Measurements from ENCODE around the gene OSBP2.
"Not testable (repeated sequence)": the region's sequence is repeated elsewhere in the genome, so short reads cannot be mapped to it uniquely, and the experiment has no call there.

- not testable (repeated sequence) for TF ChIP-seq EZH2 (IDR thresholded peaks at IDR 0.05; ENCODE audit: low read depth, unreplicated experiment); EZH2phosphoT487 (IDR thresholded peaks at IDR 0.05; ENCODE audit: unreplicated experiment); POLR2AphosphoS5 (IDR thresholded peaks at IDR 0.05; ENCODE audit: low read depth)
- TF ChIP-seq, protein P1, sequence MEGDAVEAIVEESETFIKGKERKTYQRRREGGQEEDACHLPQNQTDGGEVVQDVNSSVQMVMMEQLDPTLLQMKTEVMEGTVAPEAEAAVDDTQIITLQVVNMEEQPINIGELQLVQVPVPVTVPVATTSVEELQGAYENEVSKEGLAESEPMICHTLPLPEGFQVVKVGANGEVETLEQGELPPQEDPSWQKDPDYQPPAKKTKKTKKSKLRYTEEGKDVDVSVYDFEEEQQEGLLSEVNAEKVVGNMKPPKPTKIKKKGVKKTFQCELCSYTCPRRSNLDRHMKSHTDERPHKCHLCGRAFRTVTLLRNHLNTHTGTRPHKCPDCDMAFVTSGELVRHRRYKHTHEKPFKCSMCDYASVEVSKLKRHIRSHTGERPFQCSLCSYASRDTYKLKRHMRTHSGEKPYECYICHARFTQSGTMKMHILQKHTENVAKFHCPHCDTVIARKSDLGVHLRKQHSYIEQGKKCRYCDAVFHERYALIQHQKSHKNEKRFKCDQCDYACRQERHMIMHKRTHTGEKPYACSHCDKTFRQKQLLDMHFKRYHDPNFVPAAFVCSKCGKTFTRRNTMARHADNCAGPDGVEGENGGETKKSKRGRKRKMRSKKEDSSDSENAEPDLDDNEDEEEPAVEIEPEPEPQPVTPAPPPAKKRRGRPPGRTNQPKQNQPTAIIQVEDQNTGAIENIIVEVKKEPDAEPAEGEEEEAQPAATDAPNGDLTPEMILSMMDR (conservative IDR thresholded peaks at IDR 0.05; ENCODE audit: low read depth in 2 of 2): not testable (repeated sequence)
- TF ChIP-seq, protein P2, sequence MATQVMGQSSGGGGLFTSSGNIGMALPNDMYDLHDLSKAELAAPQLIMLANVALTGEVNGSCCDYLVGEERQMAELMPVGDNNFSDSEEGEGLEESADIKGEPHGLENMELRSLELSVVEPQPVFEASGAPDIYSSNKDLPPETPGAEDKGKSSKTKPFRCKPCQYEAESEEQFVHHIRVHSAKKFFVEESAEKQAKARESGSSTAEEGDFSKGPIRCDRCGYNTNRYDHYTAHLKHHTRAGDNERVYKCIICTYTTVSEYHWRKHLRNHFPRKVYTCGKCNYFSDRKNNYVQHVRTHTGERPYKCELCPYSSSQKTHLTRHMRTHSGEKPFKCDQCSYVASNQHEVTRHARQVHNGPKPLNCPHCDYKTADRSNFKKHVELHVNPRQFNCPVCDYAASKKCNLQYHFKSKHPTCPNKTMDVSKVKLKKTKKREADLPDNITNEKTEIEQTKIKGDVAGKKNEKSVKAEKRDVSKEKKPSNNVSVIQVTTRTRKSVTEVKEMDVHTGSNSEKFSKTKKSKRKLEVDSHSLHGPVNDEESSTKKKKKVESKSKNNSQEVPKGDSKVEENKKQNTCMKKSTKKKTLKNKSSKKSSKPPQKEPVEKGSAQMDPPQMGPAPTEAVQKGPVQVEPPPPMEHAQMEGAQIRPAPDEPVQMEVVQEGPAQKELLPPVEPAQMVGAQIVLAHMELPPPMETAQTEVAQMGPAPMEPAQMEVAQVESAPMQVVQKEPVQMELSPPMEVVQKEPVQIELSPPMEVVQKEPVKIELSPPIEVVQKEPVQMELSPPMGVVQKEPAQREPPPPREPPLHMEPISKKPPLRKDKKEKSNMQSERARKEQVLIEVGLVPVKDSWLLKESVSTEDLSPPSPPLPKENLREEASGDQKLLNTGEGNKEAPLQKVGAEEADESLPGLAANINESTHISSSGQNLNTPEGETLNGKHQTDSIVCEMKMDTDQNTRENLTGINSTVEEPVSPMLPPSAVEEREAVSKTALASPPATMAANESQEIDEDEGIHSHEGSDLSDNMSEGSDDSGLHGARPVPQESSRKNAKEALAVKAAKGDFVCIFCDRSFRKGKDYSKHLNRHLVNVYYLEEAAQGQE (IDR thresholded peaks at IDR 0.05; ENCODE audit: unreplicated experiment): not testable (repeated sequence)
These were observed 18.1 kb upstream of the OSBP2 start for GRCh38 chr22:30676565-30676964.
